Inflammatory macrophage (primary cell): ENCODE results near the gene TBC1D10A.

Experiments
- DNase-seq, 2 donors: peaks; one replicate each; pipeline ENCODE4 v3.0.0-alpha.2; 2020 to 2022

Gene TBC1D10A

DNA sequence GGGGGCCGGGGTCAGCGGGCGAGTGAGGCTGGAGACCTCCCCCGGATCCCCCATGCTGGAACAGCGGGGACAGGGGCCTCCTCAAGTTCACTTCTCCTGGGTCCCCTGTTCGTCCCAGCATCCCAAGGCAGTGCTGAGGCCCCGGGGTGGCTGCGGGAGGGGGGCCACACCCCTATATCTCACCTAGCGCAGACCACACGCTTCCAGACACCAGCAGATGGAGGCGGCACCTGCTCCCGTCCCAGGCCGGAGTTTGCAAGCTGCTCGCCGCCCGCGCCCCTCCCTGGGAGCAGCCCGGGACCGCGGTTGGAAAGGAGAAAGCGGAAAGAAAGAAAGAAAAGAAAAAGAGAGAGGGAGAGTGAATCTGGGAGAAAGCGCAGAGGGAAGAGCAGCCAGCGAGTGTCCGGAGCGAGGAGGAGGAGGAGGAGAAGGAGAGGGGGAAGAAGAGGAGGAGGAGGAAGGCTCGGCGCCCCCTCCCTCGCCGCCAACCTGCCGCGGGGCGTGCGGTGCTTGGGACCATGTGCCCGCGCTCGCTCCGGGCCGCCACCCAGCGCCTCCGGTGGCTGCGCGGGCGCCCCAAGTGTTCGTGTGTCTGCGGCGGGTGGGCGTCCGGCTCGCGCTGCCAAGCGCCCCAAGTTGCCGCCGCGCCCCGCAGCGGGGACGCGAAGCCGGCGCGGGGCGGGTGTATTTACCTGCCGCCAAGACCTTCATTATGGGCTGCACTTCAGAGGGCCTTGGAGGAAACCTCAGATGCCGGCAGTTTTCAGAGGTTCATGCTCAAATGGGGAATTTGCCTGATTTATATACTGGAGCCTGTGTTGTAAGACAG is 80.5 kb downstream of the TBC1D10A start, which contains the start of gene LIF:
Gene LIF (minus strand): TSS at position 775 of the 829 bp plus-strand sequence. CDS start 64 bp downstream, at position 711.
- peak; percentile 26 to 51 for DNase-seq

DNA sequence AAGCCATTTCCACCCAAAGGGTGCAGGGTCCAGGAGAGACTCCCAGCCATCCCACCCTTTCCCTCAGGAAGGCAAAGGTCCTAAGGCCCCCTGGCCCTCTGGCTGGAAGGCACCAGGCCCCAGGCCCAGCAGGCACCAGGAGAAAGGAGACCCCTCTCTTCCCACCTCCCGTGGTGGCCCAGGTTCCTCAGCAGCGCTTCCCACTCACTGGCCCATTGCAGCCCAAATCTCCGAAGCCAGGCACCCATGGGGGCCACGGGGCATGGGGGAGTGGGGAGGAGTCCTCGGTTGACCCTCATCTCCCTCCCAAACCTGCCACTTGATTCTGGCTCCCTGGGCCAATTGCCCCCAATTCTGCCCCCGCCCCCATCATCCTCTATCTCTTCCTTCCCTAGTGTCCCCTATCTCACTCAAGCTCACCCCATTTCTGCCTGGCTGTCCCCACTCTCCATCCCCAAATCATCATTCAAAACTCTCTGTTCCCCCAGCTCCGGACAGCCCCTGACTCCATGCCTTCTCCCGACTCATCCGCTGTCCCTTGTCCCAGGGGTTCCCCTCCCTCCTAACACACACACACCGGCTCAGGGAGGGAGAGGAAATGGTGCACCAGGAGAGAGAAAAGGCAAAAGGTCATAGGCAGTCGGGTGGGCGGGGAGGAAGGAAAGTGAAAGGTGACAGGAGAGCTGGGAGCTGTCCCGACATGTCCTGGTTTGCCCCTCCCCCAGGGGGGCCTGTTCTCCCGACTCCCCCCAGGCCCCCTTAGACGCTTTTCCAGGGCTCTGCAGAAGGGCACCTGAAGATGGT is 81.4 kb downstream of the TBC1D10A start:
- DNase-seq, result no peak

DNA sequence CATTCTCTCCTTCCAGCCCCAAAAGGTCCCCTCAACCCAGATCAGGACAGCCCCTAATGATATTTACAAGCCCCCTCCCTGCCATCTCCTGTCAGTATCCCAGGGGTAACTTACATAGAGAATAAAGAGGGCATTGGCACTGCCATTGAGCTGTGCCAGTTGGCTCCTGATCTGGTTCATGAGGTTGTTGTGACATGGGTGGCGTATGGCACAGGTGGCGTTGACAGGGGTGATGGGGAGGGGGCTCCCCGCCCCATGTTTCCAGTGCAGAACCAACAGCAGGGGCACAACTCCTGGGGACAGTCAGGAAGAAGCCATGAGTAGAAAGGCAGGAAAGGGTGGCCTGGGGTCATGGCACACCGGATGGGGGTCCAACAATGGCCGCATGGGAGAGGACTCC is 82.1 kb downstream of the TBC1D10A start:
- DNase-seq, result no peak

- DNase-seq, result no peak
Measured at GRCh38 chr22:30244066-30244465, 82.7 kb downstream of the TBC1D10A start.

DNA sequence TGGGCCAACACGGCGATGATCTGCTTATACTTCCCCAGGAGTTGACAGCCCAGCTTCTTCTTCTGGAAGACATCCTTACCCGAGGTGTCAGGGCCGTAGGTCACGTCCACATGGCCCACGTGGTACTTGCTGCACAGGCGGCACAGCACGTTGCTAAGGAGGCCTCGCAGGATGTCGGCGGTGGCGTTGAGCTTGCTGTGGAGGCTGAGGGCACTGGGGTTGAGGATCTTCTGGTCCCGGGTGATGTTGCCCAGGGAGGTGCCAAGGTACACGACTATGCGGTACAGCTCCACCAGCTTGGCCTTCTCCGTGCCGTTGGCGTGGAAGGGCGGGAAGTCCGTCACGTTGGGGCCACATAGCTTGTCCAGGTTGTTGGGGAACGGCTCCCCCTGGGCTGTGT is 83.1 kb downstream of the TBC1D10A start:
- DNase-seq, result no peak
